GM12873 (cell line): Measurements from ENCODE around the gene SLC4A8.

ENCODE experiments used
- CTCF ChIP-seq: IDR thresholded peaks from 2 replicates; pipeline ENCODE4 v1.5.1; 2012; ENCODE audit warnings: low read depth, mild to moderate bottlenecking, moderate library complexity, low read length, control low read depth; ENCODE audit not compliant: insufficient read depth; ENCODE audit errors: missing control alignments

The SLC4A8 gene

DNA sequence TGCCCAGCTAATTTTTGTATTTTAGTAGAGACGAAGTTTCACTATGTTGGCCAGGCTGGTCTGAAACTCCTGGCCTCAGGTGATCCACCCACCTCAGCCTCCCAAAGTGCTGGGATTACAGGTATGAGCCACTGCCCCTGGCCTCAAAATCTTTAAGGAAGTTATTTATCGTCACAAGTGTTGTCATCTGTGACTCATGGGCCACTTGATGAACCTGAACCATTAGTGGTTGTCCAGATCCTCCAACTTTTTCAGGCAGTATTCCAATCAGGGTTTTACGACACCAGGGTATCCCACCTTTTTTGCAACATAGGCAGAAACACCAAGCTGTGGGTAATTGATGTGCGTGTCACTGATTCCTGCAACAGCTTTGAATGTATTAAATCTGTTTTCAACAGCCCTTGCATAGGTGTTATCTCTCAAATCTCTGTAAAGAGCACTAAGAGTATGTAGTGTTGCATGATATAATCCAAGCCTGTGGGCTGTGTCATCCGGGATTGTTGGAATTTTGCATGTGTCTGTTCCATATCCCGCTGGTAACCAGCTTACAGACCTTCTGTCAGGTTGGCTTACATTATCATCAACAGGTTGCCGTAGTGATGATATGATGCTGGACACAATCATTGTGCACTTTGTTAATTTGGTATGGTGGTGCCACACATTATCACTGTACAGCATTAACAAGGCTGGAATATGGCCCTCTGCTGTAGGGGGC is 87.1 kb downstream of the SLC4A8 start:
- no peak for TF ChIP-seq CTCF

GRCh38 chr12:51512438-51512837 is 87.8 kb downstream of the SLC4A8 start:
- no peak for TF ChIP-seq CTCF

DNA sequence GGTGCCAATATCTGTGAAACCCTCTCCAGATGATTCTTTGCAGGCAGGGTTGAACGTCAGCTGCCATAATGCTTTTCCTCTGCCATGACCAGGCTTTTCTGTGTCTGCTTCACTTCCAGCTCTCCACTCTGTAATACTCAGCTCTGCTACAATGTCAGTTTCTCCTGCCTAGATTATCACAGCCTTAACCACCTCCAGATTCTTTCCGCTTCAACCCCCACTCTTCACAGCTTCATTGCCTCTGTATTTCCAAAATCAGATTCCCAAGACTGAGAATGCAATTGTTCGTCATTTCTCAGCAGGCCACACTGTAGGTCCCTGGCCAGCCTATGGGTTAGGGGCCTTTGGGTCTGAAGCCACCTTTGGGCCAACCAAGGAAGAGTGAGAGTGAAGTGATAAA is 92.7 kb downstream of the SLC4A8 start:
- no peak for TF ChIP-seq CTCF

DNA sequence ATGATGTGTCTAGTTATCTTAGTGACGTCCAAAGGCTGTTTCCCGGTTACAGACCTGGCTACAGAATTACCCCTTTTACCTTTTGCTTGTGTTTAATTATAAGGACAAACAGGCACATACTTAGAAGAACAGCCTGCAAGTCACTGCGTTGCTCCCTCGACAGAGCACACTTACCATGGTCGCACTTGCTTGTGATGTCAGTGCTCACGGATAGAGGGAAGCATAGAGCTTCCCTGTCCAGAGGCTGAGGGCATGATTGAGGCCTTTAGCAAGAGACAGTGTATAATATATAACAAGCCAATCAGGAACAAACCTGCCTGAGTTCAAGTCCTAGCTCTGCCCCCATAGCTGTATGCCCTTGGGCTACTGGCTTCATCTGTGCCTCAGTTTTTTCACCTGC is 93.2 kb downstream of the SLC4A8 start:
- TF ChIP-seq CTCF, result no peak

- no peak for TF ChIP-seq CTCF
Observed at GRCh38 chr12:51519755-51520154, 95.1 kb downstream of the SLC4A8 start.

DNA sequence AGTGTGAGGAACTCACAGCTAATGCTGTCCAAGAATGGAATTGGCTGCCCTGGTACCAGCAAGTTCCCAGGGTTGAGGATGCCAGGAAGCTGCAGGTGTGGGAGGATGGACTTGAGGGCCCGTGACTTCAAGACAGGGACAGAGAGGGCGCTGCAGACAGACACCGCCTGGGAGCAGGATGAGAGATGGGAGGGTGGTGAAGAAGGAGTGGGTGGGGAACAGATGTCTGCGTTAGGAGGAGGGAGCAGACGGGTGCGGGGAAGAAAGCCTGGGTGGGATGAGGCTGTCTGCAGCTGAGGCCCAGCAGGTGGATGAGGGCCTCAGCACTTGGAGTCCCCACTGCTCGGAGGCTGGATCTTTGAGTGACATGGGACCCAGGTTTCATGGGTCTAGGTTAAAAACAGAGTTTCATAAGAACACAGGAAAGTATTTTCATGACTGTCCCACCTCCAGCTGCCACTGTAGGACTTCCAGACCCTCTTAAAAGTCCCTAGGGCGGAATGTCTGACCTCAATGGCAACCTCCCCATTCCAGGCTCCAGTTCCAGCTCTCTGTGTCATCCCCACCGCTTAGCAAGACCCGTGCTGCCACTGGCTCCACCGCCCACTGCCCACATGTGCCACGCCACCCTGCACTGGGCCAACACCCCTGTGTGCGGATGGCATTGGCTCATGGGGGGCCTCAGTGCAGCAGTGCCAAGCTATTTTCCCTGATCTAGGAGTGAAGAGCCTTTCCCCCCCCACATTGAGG is 96.1 kb downstream of the SLC4A8 start:
- no peak for TF ChIP-seq CTCF

- TF ChIP-seq CTCF, result peak; percentile 28
Observed at GRCh38 chr12:51521554-51522276, 97.1 kb downstream of the SLC4A8 start.
